ENCODE results near the gene PCDHGA12.

Gene PCDHGA12

DNA sequence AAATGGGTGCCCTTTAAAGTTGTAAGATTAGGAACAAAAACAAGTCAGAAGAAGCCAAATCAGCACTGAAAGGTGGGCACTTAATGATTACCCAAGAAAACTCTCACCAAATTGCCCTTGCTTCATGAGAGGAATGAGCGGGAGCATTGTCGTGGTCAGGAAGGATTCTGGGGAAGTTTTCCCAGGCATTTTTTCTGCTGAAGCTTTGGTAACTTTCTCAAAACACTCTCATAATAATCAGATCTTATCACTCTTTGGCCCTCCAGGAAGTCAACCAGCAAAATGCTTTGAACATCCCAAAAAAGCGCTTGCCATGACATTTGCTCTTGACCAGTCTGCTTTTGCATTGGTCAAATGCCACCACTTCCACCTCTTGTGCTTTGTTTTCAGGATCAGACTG, 35.0 kb downstream of the PCDHGA12 start:
- Histone ChIP-seq H4K91ac (ENCODE audit: low read depth, low read length) (no peak overlapping the region), H3K27me3 (ENCODE audit: insufficient read depth, low read length) (no peaks in the 10 kb centered on the region), H3K4me1 (ENCODE audit: control insufficient read depth in 1 of 2, insufficient read depth in 2 of 2, low read length in 2 of 2) (no peaks in the 10 kb centered on the region), H3K27ac (ENCODE audit: low read depth, low read length) (no peak overlapping the region), H2AFZ (ENCODE audit: insufficient read depth, low read length, poor library complexity) (no peak overlapping the region), H4K8ac (ENCODE audit: low read depth, low read length) (no peak overlapping the region), H3K18ac (ENCODE audit: low read length) (no peak overlapping the region), H3K79me2 (ENCODE audit: control insufficient read depth, insufficient read depth, low read length, poor library complexity) (no peaks in the 10 kb centered on the region), H3K79me1 (ENCODE audit: low read length) (no peaks in the 10 kb centered on the region), H2BK5ac (ENCODE audit: low read depth, low read length, poor library complexity) (peak overlapping the region; percentile 21), H3K4ac (ENCODE audit: low read depth, low read length) (no peak overlapping the region), H3K4me2 (ENCODE audit: low read length) (no peak overlapping the region), H2AK5ac (ENCODE audit: low read length) (no peak overlapping the region), H3K14ac (ENCODE audit: low read length) (no peak overlapping the region), H3K4me3 (ENCODE audit: low read depth, low read length) (no peak overlapping the region), H3K36me3 (ENCODE audit: control insufficient read depth in 1 of 2, insufficient read depth in 2 of 2, low read length in 2 of 2) (peaks cover 5 to 10% of the 10 kb centered on the region in 2 experiments), H4K12ac (ENCODE audit: low read depth, low read length) (no peak overlapping the region), H2BK12ac (ENCODE audit: low read length) (no peak overlapping the region), H2BK120ac (ENCODE audit: insufficient read depth, low read length, poor library complexity) (no peak overlapping the region), H3K9ac (ENCODE audit: low read length) (no peak overlapping the region), H3K23ac (ENCODE audit: low read length) (no peak overlapping the region), H3K9me3 (ENCODE audit: insufficient read depth, low read depth, low read length) (no peaks in the 10 kb centered on the region)
- peak; percentile 42 to 60 for DNase-seq
- no CpG with 5 or more reads among the region's 3 CpGs for WGBS (ENCODE audit: extremely low coverage, insufficient coverage, insufficient read length)

- Histone ChIP-seq H4K8ac (ENCODE audit: low read depth, low read length) (peak within 1 kb of the TSS; percentile 71), H3K9me3 (ENCODE audit: insufficient read depth, low read depth, low read length) (peaks cover 12% of the 10 kb centered on the region), H2BK120ac (ENCODE audit: insufficient read depth, low read length, poor library complexity) (peak within 1 kb of the TSS; percentile 70), H3K79me2 (ENCODE audit: control insufficient read depth, insufficient read depth, low read length, poor library complexity) (no peaks in the 10 kb centered on the region), H2AFZ (ENCODE audit: insufficient read depth, low read length, poor library complexity) (peak within 1 kb of the TSS; percentile 40), H3K27me3 (ENCODE audit: insufficient read depth, low read length) (no peaks in the 10 kb centered on the region), H3K9ac (ENCODE audit: low read length) (peak within 1 kb of the TSS; percentile 19), H3K36me3 (ENCODE audit: control insufficient read depth in 1 of 2, insufficient read depth in 2 of 2, low read length in 2 of 2) (peaks cover 8 to 18% of the 10 kb centered on the region in 2 experiments), H3K4ac (ENCODE audit: low read depth, low read length) (peak within 1 kb of the TSS; percentile 41), H3K4me1 (ENCODE audit: control insufficient read depth in 1 of 2, insufficient read depth in 2 of 2, low read length in 2 of 2) (peaks cover 13 to 22% of the 10 kb centered on the region in 2 experiments), H2BK5ac (ENCODE audit: low read depth, low read length, poor library complexity) (peak within 1 kb of the TSS; percentile 18), H3K27ac (ENCODE audit: low read depth, low read length) (peak within 1 kb of the TSS; percentile 73), H4K12ac (ENCODE audit: low read depth, low read length) (peak within 1 kb of the TSS; percentile 51), H4K91ac (ENCODE audit: low read depth, low read length) (peak within 1 kb of the TSS; percentile 88), H2AK5ac (ENCODE audit: low read length) (no peak within 1 kb of the TSS), H3K14ac (ENCODE audit: low read length) (peak within 1 kb of the TSS; percentile 75), H2BK12ac (ENCODE audit: low read length) (peak within 1 kb of the TSS; percentile 47), H3K23ac (ENCODE audit: low read length) (no peak within 1 kb of the TSS), H3K79me1 (ENCODE audit: low read length) (peaks cover 9% of the 10 kb centered on the region), H3K18ac (ENCODE audit: low read length) (peak within 1 kb of the TSS; percentile 67), H3K4me2 (ENCODE audit: low read length) (peak within 1 kb of the TSS; percentile 78), H3K4me3 (ENCODE audit: low read depth, low read length) (peak within 1 kb of the TSS; percentile 72)
- DNase-seq: peak; percentile 68 to 69
- WGBS (ENCODE audit: extremely low coverage, insufficient coverage, insufficient read length): no CpG with 5 or more reads among the region's 28 CpGs
These were observed 45.4 kb downstream of the PCDHGA12 start, which contains the start of gene PCDHGC3 for GRCh38 chr5:141475625-141476131. TSS of gene PCDHGC3 (plus strand) at chr5:141475966. CDS start at chr5:141476117, 151 bp downstream.

- H3K79me2 ChIP-seq (ENCODE audit: control insufficient read depth, insufficient read depth, low read length, poor library complexity): no peaks in the 10 kb centered on the region
- peak overlapping the region; percentile 73 for H3K27ac ChIP-seq (ENCODE audit: low read depth, low read length)
- peak overlapping the region; percentile 72 for H3K4me3 ChIP-seq (ENCODE audit: low read depth, low read length)
- H3K4me2 ChIP-seq (ENCODE audit: low read length): peak overlapping the region; percentile 78
- H3K4me1 ChIP-seq (ENCODE audit: control insufficient read depth in 1 of 2, insufficient read depth in 2 of 2, low read length in 2 of 2): peaks cover 13 to 22% of the 10 kb centered on the region in 2 experiments
- H2BK5ac ChIP-seq (ENCODE audit: low read depth, low read length, poor library complexity): peak overlapping the region; percentile 18
- H3K18ac ChIP-seq (ENCODE audit: low read length): peak overlapping the region; percentile 67
- peak overlapping the region; percentile 47 for H2BK12ac ChIP-seq (ENCODE audit: low read length)
- H3K36me3 ChIP-seq (ENCODE audit: control insufficient read depth in 1 of 2, insufficient read depth in 2 of 2, low read length in 2 of 2): peaks cover 8 to 18% of the 10 kb centered on the region in 2 experiments
- H4K12ac ChIP-seq (ENCODE audit: low read depth, low read length): peak overlapping the region; percentile 51
- peak overlapping the region; percentile 70 for H2BK120ac ChIP-seq (ENCODE audit: insufficient read depth, low read length, poor library complexity)
- peaks cover 12% of the 10 kb centered on the region for H3K9me3 ChIP-seq (ENCODE audit: insufficient read depth, low read depth, low read length)
- peak overlapping the region; percentile 40 for H2AFZ ChIP-seq (ENCODE audit: insufficient read depth, low read length, poor library complexity)
- no CpG with 5 or more reads among the region's 58 CpGs for WGBS (ENCODE audit: extremely low coverage, insufficient coverage, insufficient read length)
- H3K23ac ChIP-seq (ENCODE audit: low read length): no peak overlapping the region
- peak overlapping the region; percentile 88 for H4K91ac ChIP-seq (ENCODE audit: low read depth, low read length)
- no peaks in the 10 kb centered on the region for H3K27me3 ChIP-seq (ENCODE audit: insufficient read depth, low read length)
- no peak overlapping the region for H2AK5ac ChIP-seq (ENCODE audit: low read length)
- peak overlapping the region; percentile 41 for H3K4ac ChIP-seq (ENCODE audit: low read depth, low read length)
- H3K9ac ChIP-seq (ENCODE audit: low read length): peak overlapping the region; percentile 19
- peak; percentile 30 to 55 for DNase-seq
- H3K14ac ChIP-seq (ENCODE audit: low read length): peak overlapping the region; percentile 75
- peaks cover 9% of the 10 kb centered on the region for H3K79me1 ChIP-seq (ENCODE audit: low read length)
- H4K8ac ChIP-seq (ENCODE audit: low read depth, low read length): peak overlapping the region; percentile 71
These were observed 46.0 kb downstream of the PCDHGA12 start for GRCh38 chr5:141476132-141476911.

DNA sequence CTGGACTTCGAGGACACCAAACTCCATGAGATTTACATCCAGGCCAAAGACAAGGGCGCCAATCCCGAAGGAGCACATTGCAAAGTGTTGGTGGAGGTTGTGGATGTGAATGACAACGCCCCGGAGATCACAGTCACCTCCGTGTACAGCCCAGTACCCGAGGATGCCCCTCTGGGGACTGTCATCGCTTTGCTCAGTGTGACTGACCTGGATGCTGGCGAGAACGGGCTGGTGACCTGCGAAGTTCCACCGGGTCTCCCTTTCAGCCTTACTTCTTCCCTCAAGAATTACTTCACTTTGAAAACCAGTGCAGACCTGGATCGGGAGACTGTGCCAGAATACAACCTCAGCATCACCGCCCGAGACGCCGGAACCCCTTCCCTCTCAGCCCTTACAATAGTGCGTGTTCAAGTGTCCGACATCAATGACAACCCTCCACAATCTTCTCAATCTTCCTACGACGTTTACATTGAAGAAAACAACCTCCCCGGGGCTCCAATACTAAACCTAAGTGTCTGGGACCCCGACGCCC, 46.8 kb downstream of the PCDHGA12 start:
- Histone ChIP-seq H3K4me3 (ENCODE audit: low read depth, low read length) (no peak overlapping the region), H2BK120ac (ENCODE audit: insufficient read depth, low read length, poor library complexity) (no peak overlapping the region), H3K4me2 (ENCODE audit: low read length) (peak overlapping the region; percentile 78), H2AK5ac (ENCODE audit: low read length) (no peak overlapping the region), H3K18ac (ENCODE audit: low read length) (no peak overlapping the region), H3K9ac (ENCODE audit: low read length) (no peak overlapping the region), H3K4ac (ENCODE audit: low read depth, low read length) (no peak overlapping the region), H2AFZ (ENCODE audit: insufficient read depth, low read length, poor library complexity) (no peak overlapping the region), H3K79me1 (ENCODE audit: low read length) (peaks cover 9% of the 10 kb centered on the region), H3K27me3 (ENCODE audit: insufficient read depth, low read length) (no peaks in the 10 kb centered on the region), H3K14ac (ENCODE audit: low read length) (no peak overlapping the region), H3K27ac (ENCODE audit: low read depth, low read length) (no peak overlapping the region), H4K12ac (ENCODE audit: low read depth, low read length) (no peak overlapping the region), H2BK12ac (ENCODE audit: low read length) (no peak overlapping the region), H3K79me2 (ENCODE audit: control insufficient read depth, insufficient read depth, low read length, poor library complexity) (no peaks in the 10 kb centered on the region), H3K9me3 (ENCODE audit: insufficient read depth, low read depth, low read length) (peaks cover 12% of the 10 kb centered on the region), H3K36me3 (ENCODE audit: control insufficient read depth in 1 of 2, insufficient read depth in 2 of 2, low read length in 2 of 2) (peaks cover 8 to 18% of the 10 kb centered on the region in 2 experiments), H3K23ac (ENCODE audit: low read length) (no peak overlapping the region), H3K4me1 (ENCODE audit: control insufficient read depth in 1 of 2, insufficient read depth in 2 of 2, low read length in 2 of 2) (peaks cover 13 to 22% of the 10 kb centered on the region in 2 experiments), H4K91ac (ENCODE audit: low read depth, low read length) (no peak overlapping the region), H2BK5ac (ENCODE audit: low read depth, low read length, poor library complexity) (no peak overlapping the region), H4K8ac (ENCODE audit: low read depth, low read length) (no peak overlapping the region)
- no CpG with 5 or more reads among the region's 24 CpGs for WGBS (ENCODE audit: extremely low coverage, insufficient coverage, insufficient read length)
- DNase-seq: no peak
